ENCODE results near the gene BRF1. TPM values are rescaled to one million over a fixed set of nuclear protein-coding genes. Genes with fewer than 3 reads are reported as not detected.

BRF1 gene
- total RNA-seq, 1 donor from 2014 or later: 64.6 TPM

DNA sequence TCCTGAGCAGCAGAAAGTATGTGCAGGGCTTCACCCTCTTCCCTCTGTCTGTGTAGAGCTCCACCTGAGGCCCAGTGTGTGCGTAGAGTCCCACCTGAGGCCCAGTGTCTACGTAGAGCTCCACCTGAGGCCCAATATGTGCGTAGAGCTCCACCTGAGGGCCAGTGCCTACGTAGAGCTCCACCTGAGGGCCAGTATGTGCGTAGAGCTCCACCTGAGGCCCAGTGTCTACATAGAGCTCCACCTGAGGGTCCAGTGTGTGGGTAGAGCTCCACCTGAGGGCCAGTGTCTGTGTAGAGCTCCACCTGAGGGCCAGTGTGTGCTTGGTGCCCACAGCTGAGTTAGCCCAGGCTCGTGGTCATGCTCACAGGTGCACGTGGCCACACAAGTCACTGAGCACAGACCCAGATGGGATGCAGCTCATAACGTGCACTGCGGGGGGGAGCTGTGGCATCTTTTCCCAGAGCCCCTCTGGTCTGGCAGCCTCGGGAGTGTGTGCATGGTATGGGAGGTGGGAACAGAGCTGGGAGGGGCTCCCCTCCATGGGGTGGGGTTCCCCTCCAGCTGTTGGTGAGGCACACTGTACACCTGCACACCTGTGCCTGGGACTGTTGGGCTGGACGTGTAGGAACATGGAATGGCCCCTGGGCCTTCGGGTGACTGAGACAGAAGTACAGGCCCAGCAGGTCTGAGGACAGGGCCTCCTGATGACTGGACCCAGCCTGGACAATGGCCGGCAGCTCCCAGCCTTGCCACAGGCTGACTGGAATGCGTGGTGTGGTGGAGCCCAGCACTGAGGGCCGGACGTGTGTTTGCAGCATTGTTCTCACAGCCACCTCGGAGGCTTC is 33.8 kb upstream of the BRF1 start:
- intact Hi-C loops (cut with DNase I): no loop called here
- Histone ChIP-seq H3K27me3 (no peaks in the 10 kb centered on the region), H3K4me1 (peaks cover 35% of the 10 kb centered on the region), H3K36me3 (no peaks in the 10 kb centered on the region), H3K4me3 (no peak overlapping the region), H3K9me3 (no peaks in the 10 kb centered on the region), H3K27ac (no peak overlapping the region)
- no peak for DNase-seq (ENCODE audit: extremely low spot score in 2 of 2)
- TF ChIP-seq, protein P1, sequence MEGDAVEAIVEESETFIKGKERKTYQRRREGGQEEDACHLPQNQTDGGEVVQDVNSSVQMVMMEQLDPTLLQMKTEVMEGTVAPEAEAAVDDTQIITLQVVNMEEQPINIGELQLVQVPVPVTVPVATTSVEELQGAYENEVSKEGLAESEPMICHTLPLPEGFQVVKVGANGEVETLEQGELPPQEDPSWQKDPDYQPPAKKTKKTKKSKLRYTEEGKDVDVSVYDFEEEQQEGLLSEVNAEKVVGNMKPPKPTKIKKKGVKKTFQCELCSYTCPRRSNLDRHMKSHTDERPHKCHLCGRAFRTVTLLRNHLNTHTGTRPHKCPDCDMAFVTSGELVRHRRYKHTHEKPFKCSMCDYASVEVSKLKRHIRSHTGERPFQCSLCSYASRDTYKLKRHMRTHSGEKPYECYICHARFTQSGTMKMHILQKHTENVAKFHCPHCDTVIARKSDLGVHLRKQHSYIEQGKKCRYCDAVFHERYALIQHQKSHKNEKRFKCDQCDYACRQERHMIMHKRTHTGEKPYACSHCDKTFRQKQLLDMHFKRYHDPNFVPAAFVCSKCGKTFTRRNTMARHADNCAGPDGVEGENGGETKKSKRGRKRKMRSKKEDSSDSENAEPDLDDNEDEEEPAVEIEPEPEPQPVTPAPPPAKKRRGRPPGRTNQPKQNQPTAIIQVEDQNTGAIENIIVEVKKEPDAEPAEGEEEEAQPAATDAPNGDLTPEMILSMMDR (IDR thresholded peaks at IDR 0.05): no peak
- no peak for TF ChIP-seq POLR2A (IDR thresholded peaks at IDR 0.05)
- TF ChIP-seq POLR2AphosphoS5 (IDR thresholded peaks at IDR 0.05; ENCODE audit: insufficient read depth in 1 of 2, low read depth in 1 of 2): no peak

DNA sequence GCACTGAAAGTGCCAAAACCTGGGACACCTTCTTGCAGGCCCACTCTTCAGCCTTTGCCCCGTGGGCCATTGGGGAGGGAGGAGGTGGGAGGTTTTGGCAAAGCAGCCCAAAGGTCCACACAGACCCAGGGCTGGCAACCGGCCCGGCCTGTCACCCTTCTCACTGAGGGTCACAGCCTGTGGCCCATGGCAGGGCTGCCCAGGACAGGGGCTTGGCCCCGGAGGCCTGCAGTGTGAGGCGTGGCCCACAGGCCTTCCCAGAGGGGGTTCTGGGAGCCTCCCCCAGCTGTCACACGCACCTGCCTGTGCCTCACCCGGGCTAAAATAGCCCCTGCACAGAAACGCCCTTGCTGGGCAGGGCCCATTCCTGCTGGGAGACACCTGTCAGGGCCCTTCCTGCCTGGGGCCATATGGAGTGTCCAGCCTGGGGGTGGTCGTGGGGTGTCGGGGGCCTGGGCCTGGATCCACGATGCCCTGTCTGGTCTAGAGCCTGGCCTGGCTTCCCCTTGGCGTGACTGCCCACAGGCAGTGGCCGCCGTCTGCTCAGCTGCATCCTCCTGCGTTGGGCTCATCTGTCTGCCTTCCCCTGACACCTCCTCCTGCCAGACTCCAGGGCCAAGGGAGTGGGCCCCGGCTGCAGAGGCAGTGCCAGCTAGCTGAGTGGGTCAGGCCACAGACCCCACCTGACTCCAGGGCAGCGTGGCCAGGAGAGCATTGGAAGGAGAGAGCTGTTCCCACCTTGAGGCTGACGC is 33.0 kb upstream of the BRF1 start:
- no peaks in the 10 kb centered on the region for H3K9me3 ChIP-seq
- peaks cover 44% of the 10 kb centered on the region for H3K4me1 ChIP-seq

DNA sequence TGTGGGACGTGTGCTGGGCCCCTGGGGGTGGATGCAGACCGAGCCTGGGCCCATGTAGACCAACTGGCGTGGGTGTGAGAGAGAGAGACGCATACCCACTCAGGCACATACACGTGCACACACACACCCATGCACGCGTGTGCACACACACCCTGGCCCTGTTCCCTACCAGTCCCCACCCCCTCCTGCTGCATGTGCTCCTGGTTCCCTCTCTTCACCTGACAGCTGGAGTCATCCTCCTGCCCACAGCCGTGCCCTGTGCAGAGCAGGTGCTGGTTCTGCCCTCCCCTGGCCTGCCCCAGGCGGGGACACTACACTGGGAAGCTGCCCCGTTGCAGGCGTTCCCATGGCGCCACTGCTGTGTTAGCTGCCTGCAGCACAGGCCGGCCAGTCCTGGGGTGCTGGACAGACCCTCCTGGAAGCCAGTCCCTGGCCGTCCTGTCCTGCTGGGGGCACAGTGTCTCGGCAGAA is 32.3 kb upstream of the BRF1 start:
- H3K27me3 ChIP-seq: no peaks in the 10 kb centered on the region
- TF ChIP-seq POLR2A (IDR thresholded peaks at IDR 0.05) (no peak), POLR2AphosphoS5 (IDR thresholded peaks at IDR 0.05; ENCODE audit: insufficient read depth in 1 of 2, low read depth in 1 of 2) (no peak)
- TF ChIP-seq, protein P1 (IDR thresholded peaks at IDR 0.05): no peak
- peaks cover 46% of the 10 kb centered on the region for H3K4me1 ChIP-seq
- no peaks in the 10 kb centered on the region for H3K36me3 ChIP-seq
- intact Hi-C loops (cut with DNase I): no loop called here
- no peak overlapping the region for H3K27ac ChIP-seq
- no peaks in the 10 kb centered on the region for H3K9me3 ChIP-seq
- H3K4me3 ChIP-seq: no peak overlapping the region
- DNase-seq (ENCODE audit: extremely low spot score in 2 of 2): no peak

More for the DNA sequence above, 33.0 kb upstream of the BRF1 start:
- DNase-seq (ENCODE audit: extremely low spot score in 2 of 2): no peak
- TF ChIP-seq POLR2A (IDR thresholded peaks at IDR 0.05) (no peak), POLR2AphosphoS5 (IDR thresholded peaks at IDR 0.05; ENCODE audit: insufficient read depth in 1 of 2, low read depth in 1 of 2) (no peak)
- TF ChIP-seq, protein P1 (IDR thresholded peaks at IDR 0.05): no peak
- Histone ChIP-seq H3K4me3 (no peak overlapping the region), H3K27ac (no peak overlapping the region), H3K27me3 (no peaks in the 10 kb centered on the region), H3K36me3 (no peaks in the 10 kb centered on the region)
- intact Hi-C loops (cut with DNase I): no loop called here

DNA sequence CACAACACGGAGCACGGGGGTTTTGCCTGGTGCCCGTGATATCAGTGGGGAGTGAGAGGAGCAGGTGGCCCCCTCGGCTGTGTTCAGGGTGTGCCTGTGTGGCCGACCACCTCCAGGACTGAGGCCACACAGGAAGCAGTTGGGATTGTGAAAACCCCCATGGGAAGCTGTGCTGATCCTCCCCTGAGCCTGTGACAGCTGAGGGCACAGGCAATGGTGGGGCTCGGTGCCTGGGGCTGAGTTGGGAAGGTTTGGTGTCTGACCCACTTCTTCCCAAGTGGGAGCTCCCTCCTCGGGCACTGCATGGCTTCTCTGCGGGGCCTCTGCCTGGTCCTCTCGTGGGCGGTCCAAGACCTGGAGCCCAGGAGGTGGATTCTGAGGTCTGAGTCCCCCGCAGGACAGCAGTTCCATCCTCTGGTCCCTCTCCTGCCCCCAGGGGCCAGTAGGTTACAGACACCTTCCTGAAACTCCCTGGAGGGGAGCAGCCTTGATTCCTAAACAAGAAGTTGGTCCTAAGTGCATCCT is 31.6 kb upstream of the BRF1 start:
- Histone ChIP-seq H3K4me1 (peaks cover 40% of the 10 kb centered on the region), H3K4me3 (no peak overlapping the region), H3K9me3 (no peaks in the 10 kb centered on the region), H3K27me3 (no peaks in the 10 kb centered on the region), H3K27ac (no peak overlapping the region), H3K36me3 (no peaks in the 10 kb centered on the region)
- no peak for DNase-seq (ENCODE audit: extremely low spot score in 2 of 2)
- TF ChIP-seq, protein P1 (IDR thresholded peaks at IDR 0.05): no peak
- TF ChIP-seq POLR2A (IDR thresholded peaks at IDR 0.05): no peak
- TF ChIP-seq POLR2AphosphoS5 (IDR thresholded peaks at IDR 0.05; ENCODE audit: insufficient read depth in 1 of 2, low read depth in 1 of 2): no peak
- intact Hi-C loops (cut with DNase I): no loop called here
